Ishikawa (cell line): ENCODE results near the gene RNF217.

ENCODE experiments used
- CEBPB ChIP-seq: IDR thresholded peaks from 2 replicates; pipeline ENCODE4 v1.6.1; 2012
- CREB1 ChIP-seq: IDR thresholded peaks from 2 replicates; pipeline ENCODE4 v1.6.1; 2012; ENCODE audit warnings: low read depth
- EGR1 ChIP-seq: IDR thresholded peaks from 2 replicates; pipeline ENCODE4 v1.6.1; 2012
- EP300 ChIP-seq: IDR thresholded peaks from 2 replicates; pipeline ENCODE4 v1.6.1; 2012; ENCODE audit warnings: borderline replicate concordance
- FOXM1 ChIP-seq: IDR thresholded peaks from 2 replicates; pipeline ENCODE4 v1.6.1; 2012; ENCODE audit warnings: low read depth, borderline replicate concordance
- NFIC ChIP-seq: IDR thresholded peaks from 2 replicates; pipeline ENCODE4 v1.6.1; 2012
- RAD21 ChIP-seq: IDR thresholded peaks from 2 replicates; pipeline ENCODE4 v1.6.1; 2012; ENCODE audit warnings: low read depth
- TAF1 ChIP-seq: IDR thresholded peaks from 2 replicates; pipeline ENCODE4 v1.6.1; 2012; ENCODE audit warnings: low read depth, mild to moderate bottlenecking
- TCF12 ChIP-seq: IDR thresholded peaks from 2 replicates; pipeline ENCODE4 v1.6.1; 2012; ENCODE audit warnings: low read depth
- TEAD4 ChIP-seq: IDR thresholded peaks from 2 replicates; pipeline ENCODE4 v1.6.1; 2012
- YY1 ChIP-seq: IDR thresholded peaks from 2 replicates; pipeline ENCODE4 v1.6.1; 2012; ENCODE audit warnings: low read depth
- ZBTB7A ChIP-seq: IDR thresholded peaks from 2 replicates; pipeline ENCODE4 v1.6.1; 2012; ENCODE audit warnings: low read depth
- TF ChIP-seq, protein P1 (sequence below): IDR thresholded peaks from 2 replicates; pipeline ENCODE4 v1.6.1; 2012; ENCODE audit warnings: low read depth, mild to moderate bottlenecking
- TF ChIP-seq, protein P2 (sequence below): IDR thresholded peaks from 2 replicates; pipeline ENCODE4 v1.6.1; 2012
- TF ChIP-seq, protein P3 (sequence below): IDR thresholded peaks from 2 replicates; pipeline ENCODE4 v1.6.1; 2012

The RNF217 gene

DNA sequence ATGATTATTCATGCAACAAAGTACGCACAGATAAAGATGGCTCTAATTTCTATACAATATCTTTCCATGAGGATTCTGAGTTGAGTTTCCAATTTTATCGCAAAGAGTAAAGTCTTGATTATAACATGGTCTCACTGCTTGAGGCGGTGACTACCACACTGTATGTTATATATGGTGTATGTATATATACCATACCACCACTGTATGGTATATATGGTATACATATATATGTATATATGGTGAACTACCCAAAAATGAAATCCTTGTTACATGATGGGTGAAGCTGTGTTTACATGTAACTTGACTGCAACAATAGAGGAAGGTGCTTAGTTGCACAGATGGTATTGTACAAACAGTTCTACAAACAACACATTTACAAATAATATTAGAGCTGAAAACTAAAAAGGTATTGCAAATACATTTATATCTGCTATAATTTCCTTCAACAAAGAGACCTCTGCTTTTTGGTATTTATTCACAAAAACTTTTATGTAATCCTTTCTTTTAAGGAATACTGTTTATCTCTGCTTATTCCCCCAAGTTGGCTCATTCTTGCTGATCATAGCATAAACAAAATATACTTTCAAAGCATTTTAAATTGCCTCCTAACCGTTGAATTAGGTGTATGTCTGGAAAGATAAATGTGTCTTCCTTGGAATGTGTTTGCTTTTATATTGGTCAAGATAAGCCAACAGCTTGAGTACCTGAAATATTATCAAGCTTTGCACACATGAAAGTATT, 113.7 kb downstream of the RNF217 start:
- TF ChIP-seq NFIC: no peak
- TF ChIP-seq, protein P1, sequence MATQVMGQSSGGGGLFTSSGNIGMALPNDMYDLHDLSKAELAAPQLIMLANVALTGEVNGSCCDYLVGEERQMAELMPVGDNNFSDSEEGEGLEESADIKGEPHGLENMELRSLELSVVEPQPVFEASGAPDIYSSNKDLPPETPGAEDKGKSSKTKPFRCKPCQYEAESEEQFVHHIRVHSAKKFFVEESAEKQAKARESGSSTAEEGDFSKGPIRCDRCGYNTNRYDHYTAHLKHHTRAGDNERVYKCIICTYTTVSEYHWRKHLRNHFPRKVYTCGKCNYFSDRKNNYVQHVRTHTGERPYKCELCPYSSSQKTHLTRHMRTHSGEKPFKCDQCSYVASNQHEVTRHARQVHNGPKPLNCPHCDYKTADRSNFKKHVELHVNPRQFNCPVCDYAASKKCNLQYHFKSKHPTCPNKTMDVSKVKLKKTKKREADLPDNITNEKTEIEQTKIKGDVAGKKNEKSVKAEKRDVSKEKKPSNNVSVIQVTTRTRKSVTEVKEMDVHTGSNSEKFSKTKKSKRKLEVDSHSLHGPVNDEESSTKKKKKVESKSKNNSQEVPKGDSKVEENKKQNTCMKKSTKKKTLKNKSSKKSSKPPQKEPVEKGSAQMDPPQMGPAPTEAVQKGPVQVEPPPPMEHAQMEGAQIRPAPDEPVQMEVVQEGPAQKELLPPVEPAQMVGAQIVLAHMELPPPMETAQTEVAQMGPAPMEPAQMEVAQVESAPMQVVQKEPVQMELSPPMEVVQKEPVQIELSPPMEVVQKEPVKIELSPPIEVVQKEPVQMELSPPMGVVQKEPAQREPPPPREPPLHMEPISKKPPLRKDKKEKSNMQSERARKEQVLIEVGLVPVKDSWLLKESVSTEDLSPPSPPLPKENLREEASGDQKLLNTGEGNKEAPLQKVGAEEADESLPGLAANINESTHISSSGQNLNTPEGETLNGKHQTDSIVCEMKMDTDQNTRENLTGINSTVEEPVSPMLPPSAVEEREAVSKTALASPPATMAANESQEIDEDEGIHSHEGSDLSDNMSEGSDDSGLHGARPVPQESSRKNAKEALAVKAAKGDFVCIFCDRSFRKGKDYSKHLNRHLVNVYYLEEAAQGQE: no peak
- TF ChIP-seq, protein P2, sequence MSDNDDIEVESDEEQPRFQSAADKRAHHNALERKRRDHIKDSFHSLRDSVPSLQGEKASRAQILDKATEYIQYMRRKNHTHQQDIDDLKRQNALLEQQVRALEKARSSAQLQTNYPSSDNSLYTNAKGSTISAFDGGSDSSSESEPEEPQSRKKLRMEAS: no peak
- no peak for TF ChIP-seq TCF12
- TF ChIP-seq TEAD4: no peak
- no peak for TF ChIP-seq YY1

DNA sequence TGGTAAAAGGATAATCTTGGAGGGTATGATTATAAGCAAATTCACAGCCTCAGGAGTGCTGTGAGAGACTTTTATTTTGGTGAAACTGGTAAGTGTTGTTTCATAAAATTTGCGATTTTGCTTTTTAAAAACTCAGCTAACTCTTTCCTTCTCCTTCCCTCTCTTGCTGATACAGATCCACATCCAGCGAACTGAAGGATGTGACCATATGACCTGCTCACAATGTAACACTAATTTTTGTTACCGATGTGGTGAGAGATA, 114.2 kb downstream of the RNF217 start:
- TF ChIP-seq ZBTB7A (no peak), EP300 (no peak), EGR1 (no peak), TEAD4 (no peak), CREB1 (no peak), CEBPB (no peak), YY1 (no peak), FOXM1 (no peak), RAD21 (no peak), TCF12 (no peak), NFIC (no peak), TAF1 (no peak)
- TF ChIP-seq, protein P1: no peak
- TF ChIP-seq, protein P2: no peak
- TF ChIP-seq, protein P3, sequence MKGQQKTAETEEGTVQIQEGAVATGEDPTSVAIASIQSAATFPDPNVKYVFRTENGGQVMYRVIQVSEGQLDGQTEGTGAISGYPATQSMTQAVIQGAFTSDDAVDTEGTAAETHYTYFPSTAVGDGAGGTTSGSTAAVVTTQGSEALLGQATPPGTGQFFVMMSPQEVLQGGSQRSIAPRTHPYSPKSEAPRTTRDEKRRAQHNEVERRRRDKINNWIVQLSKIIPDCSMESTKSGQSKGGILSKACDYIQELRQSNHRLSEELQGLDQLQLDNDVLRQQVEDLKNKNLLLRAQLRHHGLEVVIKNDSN: no peak

DNA sequence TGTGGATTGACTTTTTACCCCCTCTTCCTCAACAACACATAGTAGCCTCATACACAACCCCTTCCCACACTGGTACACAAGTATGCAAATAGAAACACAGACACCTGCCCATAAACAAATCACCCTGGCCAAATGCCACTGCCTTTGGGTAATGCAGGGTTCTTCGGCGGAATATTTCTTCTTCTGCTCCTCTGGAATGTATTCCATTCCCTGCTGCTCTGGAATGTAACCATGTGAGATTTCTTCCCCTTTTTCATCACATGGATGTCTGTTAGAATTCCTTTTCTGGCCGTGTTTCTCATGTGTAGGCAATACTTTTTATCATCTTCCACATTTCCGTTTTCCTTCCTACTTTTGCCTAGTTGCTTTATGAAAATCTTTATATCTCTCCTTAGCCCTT, 115.2 kb downstream of the RNF217 start:
- TF ChIP-seq TAF1 (no peak), TEAD4 (peak; percentile 94), EP300 (peak; percentile 69; the same call in 1 of the 2 replicates), ZBTB7A (no peak), RAD21 (no peak), TCF12 (peak; percentile 61), CREB1 (no peak), FOXM1 (no peak; the same call in 1 of the 2 replicates), EGR1 (no peak), NFIC (peak; percentile 81), CEBPB (peak; percentile 30; the same call in 1 of the 2 replicates), YY1 (no peak)
- TF ChIP-seq, protein P2: peak; percentile 59; the same call in 1 of the 2 replicates
- TF ChIP-seq, protein P3: 0 out of 2 replicates have a peak, but pooled peaks have one; percentile 12

DNA sequence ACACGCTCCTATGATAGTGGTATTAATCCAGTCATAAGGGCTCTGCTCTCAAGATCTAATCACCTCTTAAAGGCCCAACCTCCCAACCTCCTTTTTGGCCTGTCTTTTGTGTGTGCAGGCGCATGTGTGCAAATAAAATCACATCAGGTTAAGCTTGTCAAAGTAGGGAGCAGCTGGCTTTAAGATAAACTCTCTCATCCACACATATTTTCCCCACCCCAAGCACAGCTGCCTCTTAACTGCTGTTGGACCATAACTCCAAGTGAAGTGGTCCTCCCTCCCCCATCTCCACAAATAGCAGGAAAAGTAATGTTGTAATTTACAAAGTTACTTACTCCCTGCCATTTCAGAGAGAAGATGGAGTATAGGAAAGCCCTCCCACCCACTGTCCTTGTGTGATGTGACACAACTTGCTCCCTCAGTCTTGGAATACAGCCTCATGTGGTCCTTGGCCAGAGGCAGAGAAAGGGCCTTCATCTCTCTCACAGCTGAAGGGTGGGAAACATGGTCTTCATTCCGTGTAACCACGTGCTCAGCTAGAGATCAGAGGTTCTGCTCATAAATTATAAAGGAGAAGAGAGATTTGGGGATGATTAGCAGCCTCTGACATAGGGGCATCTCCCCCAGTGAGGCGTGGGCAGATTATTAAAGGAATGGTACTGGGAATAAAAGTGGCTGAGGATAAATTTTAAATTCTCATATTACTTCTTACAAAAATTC, 116.5 kb downstream of the RNF217 start:
- TF ChIP-seq, protein P3: no peak
- TF ChIP-seq TAF1 (no peak), FOXM1 (no peak), YY1 (no peak), RAD21 (no peak), ZBTB7A (no peak), NFIC (no peak), TEAD4 (no peak)
- TF ChIP-seq, protein P2: no peak
